AG04450 (cell line): ENCODE results near the gene MACF1. TPM values are rescaled to one million over a fixed set of nuclear protein-coding genes. Genes with fewer than 3 reads are reported as not detected.
"Not testable (repeated sequence)": the region's sequence is repeated elsewhere in the genome, so short reads cannot be mapped to it uniquely, and the experiment has no call there.

Experiments
- CTCF ChIA-PET: fragments of 300-600, 350-600 bp; formaldehyde crosslinking; extraction: SDS; loops from one replicate; lab custom pipeline; 2022; ENCODE audit warnings: antibody characterized with exemption, inconsistent platforms; lab: Charles Lee
- POLR2A ChIA-PET: fragments of 350-600 bp; formaldehyde crosslinking; extraction: SDS; loops from one replicate; lab custom pipeline; 2021; ENCODE audit warnings: antibody characterized with exemption, inconsistent platforms; lab: Yijun Ruan, JAX
- DNase-seq: peaks from one replicate; pipeline ENCODE4 v3.0.0-alpha.2; 2011; ENCODE audit warnings: low read depth, low spot score
- H3K27ac ChIP-seq: one replicate; pipeline ENCODE4 v1.5.1; 2012; ENCODE audit warnings: low read depth, low read length, control low read depth
- H3K27me3 ChIP-seq: one replicate; pipeline ENCODE4 v1.6.0; 2012; ENCODE audit warnings: low read length; ENCODE audit not compliant: control insufficient read depth, insufficient read depth
- H3K4me3 ChIP-seq: 2 replicates; pipeline ENCODE4 v1.5.1; 2011; ENCODE audit warnings: mild to moderate bottlenecking, low read depth, low read length, control low read depth
- H3K9me3 ChIP-seq: 2 replicates; pipeline ENCODE4 v1.5.1; 2012; ENCODE audit warnings: low read length; ENCODE audit not compliant: control insufficient read depth, insufficient read depth
- polyA plus RNA-seq: library from polyadenylated mRNA; depleted of rRNA; stranded (reverse); fragments of >200 nt; gene quantifications from 2 replicates; pipeline ENCODE4 v1.2.3, GENCODE V29; 2011
- TF ChIP-seq, protein P1 (sequence below): IDR thresholded peaks from 2 replicates; pipeline ENCODE4 v1.5.1; 2011; ENCODE audit warnings: low read depth, low read length, control low read depth, inconsistent platforms

Gene MACF1
- polyA plus RNA-seq, 1 experiment, result 118 TPM

DNA sequence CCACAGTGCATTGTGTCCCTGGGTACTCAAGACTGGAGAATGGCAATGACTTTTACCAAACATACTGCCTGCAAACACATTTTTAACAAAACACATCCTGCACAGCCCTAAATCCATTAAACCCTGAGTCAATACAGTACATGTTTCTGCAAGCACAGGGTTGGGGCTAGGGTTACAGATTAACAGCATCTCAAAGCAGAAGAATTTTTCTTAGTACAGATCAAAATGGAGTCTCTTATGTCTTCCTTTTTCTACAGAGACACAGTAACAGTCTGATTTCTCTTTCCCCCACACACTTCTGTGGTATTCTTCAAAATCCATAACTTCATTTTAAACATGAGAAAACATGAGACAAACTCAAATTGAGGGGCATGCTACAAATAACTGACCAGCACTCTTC lies 300.8 kb downstream of the MACF1 start:
- TF ChIP-seq, protein P1, sequence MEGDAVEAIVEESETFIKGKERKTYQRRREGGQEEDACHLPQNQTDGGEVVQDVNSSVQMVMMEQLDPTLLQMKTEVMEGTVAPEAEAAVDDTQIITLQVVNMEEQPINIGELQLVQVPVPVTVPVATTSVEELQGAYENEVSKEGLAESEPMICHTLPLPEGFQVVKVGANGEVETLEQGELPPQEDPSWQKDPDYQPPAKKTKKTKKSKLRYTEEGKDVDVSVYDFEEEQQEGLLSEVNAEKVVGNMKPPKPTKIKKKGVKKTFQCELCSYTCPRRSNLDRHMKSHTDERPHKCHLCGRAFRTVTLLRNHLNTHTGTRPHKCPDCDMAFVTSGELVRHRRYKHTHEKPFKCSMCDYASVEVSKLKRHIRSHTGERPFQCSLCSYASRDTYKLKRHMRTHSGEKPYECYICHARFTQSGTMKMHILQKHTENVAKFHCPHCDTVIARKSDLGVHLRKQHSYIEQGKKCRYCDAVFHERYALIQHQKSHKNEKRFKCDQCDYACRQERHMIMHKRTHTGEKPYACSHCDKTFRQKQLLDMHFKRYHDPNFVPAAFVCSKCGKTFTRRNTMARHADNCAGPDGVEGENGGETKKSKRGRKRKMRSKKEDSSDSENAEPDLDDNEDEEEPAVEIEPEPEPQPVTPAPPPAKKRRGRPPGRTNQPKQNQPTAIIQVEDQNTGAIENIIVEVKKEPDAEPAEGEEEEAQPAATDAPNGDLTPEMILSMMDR, result no peak
- CTCF ChIA-PET, result no interaction called here
- no peak overlapping the region for H3K4me3 ChIP-seq
- H3K9me3 ChIP-seq, result no peaks in the 10 kb centered on the region; the same call in 1 of the 2 replicates
- POLR2A ChIA-PET, result no interaction called here
- DNase-seq, result no peak
- no peak overlapping the region for H3K27ac ChIP-seq
- H3K27me3 ChIP-seq, result peaks cover 3% of the 10 kb centered on the region

GRCh38 chr1:39507230-39507928 lies 302.9 kb downstream of the MACF1 start:
- ChIA-PET CTCF (interaction anchor here (0.7 to 1.2 kb wide), 3 partner anchors 19 to 32 kb away, joined by 3 to 7 read pairs (median 5); no protein-coding TSS in a partner anchor), POLR2A (no interaction called here)
- TF ChIP-seq, protein P1, result peak; percentile 60
- no peak overlapping the region for H3K27ac ChIP-seq
- H3K4me3 ChIP-seq, result no peak overlapping the region
- H3K9me3 ChIP-seq, result no peaks in the 10 kb centered on the region; the same call in 1 of the 2 replicates
- DNase-seq, result no peak
- H3K27me3 ChIP-seq, result peaks cover under 1% of the 10 kb centered on the region

- no peak for DNase-seq
- POLR2A ChIA-PET, result no interaction called here
- TF ChIP-seq, protein P1, result no peak
- H3K9me3 ChIP-seq, result no peaks in the 10 kb centered on the region; the same call in 1 of the 2 replicates
- CTCF ChIA-PET, result interaction anchor here (1.2 kb wide), 1 partner anchor 31 kb away, joined by 7 read pairs; no protein-coding TSS in a partner anchor
- H3K4me3 ChIP-seq, result no peak overlapping the region
- no peaks in the 10 kb centered on the region for H3K27me3 ChIP-seq
- no peak overlapping the region for H3K27ac ChIP-seq
These were observed 303.8 kb downstream of the MACF1 start for GRCh38 chr1:39508266-39508665.

- TF ChIP-seq, protein P1, result no peak
- Histone ChIP-seq H3K27me3 (no peaks in the 10 kb centered on the region), H3K4me3 (no peak overlapping the region), H3K27ac (no peak overlapping the region), H3K9me3 (no peaks in the 10 kb centered on the region; the same call in 1 of the 2 replicates)
- POLR2A ChIA-PET, result no interaction called here
- CTCF ChIA-PET, result interaction anchor here (1.2 kb wide), 1 partner anchor 30 kb away, joined by 7 read pairs; no protein-coding TSS in a partner anchor
- DNase-seq, result no peak
These were observed 304.4 kb downstream of the MACF1 start for GRCh38 chr1:39508857-39509305.

DNA sequence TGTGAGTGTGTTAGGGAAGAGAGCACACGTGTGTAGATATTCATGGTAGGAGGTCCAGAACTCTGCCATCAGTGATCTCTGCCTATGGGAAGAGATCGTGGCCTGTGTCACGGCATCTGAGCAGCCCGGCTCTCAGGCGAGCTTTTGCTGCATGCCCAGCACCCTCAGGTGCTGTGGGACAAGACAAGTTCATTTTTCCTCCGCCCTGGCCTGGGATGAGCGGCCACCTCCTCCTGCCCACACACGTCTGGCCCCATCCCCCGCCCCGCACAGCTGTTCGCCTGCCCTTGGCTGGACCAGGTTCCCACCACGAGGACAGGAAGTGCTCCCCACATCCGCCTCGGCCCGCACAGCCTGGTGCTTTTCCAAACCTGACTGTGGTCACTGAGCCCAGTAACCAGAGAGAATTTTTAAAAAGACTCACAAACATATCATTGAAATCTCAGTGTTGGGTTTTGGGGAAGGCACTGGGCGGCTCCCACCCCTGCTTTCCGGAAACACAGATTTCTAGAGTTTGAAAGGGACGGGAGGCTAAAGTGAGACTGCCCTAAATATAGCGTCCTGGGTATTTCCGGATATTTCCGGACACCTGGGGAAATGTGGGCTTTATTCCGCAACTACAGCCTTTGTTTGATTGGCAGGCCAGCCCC lies 305.0 kb downstream of the MACF1 start:
- Histone ChIP-seq H3K27ac (no peak overlapping the region), H3K4me3 (no peak overlapping the region), H3K27me3 (no peaks in the 10 kb centered on the region), H3K9me3 (no peaks in the 10 kb centered on the region; the same call in 1 of the 2 replicates)
- no peak for DNase-seq
- TF ChIP-seq, protein P1, result no peak
- ChIA-PET POLR2A (no interaction called here), CTCF (no interaction called here)

DNA sequence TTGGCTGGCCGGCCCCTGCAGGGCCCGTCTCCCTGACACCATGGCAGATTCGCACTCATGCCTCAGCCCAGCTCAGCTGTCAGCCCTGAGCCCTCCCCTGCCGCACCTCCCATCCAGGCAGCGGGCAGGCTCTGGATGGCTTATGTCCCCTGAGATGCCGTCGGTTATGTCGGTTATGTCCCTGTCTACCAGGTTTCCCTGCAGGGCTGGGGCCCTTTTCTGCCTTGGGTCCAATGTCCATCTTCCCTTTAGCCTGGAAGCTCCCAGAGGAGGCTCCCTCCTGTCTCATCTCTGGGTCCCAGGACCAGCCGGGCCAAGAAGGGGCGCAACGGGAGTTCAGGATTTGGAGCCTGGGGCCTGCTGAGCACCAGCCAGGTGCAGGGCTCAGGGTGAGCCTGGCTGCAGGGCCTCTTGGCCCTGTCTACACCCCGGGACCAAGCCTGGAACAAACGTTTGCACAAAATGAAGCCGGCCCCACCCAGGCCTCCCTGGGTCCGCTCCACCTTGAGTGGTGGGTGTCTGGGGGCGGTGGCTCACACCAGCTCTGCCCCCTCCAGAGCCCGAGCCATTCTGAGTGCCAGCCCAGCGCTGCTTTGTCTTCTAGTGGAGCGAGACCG lies 306.2 kb downstream of the MACF1 start:
- H3K27me3 ChIP-seq, H3K9me3 ChIP-seq, POLR2A ChIA-PET, H3K27ac ChIP-seq, DNase-seq, CTCF ChIA-PET, H3K4me3 ChIP-seq: not testable (repeated sequence)

- H3K4me3 ChIP-seq, CTCF ChIA-PET, H3K9me3 ChIP-seq, POLR2A ChIA-PET, DNase-seq, H3K27me3 ChIP-seq, H3K27ac ChIP-seq: not testable (repeated sequence)
These were observed 307.0 kb downstream of the MACF1 start for GRCh38 chr1:39511477-39511876.
